PC-9 (cell line): ENCODE data around the gene WFDC1.

Source experiments
- CTCF ChIP-seq: fragments of 200-600 bp; sonication (generic); conservative IDR thresholded peaks from 2 replicates; pipeline ENCODE4 v1.6.1; 2017; ENCODE audit warnings: mixed run types, antibody characterized with exemption, mild to moderate bottlenecking, moderate library complexity
- EZH2 ChIP-seq: fragments of 200-600 bp; sonication (generic); IDR thresholded peaks from 2 replicates; pipeline ENCODE4 v1.8.0; 2017; ENCODE audit warnings: antibody characterized with exemption, low read depth

- TF ChIP-seq CTCF (no peak), EZH2 (no peak)
Observed at GRCh38 chr16:84334058-84334457, 39.4 kb downstream of the WFDC1 start.
